ENCODE results near the gene PHIP.
"Not testable (repeated sequence)": the region's sequence is repeated elsewhere in the genome, so short reads cannot be mapped to it uniquely, and the experiment has no call there.

The PHIP gene

DNA sequence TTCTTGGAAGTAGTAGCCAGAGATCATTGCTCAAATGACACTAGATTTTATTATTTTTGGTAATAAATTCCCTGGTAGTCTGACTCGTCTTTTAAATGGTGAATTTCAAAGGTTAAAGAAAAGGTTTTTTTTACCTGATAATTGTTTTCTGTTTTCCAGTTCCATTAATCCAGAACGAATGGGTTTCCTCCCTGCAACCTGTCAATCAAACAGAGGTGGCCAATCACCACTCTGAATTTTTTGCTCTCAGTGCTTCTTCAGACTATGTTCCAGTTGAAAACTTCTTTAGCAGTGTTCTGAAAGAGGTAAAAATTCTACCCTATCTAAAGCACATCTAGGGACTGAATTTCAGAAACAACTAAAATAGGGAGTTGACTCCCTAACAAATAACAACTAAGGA lies 73.8 kb downstream of the PHIP start:
- no peak for DNase-seq

DNA sequence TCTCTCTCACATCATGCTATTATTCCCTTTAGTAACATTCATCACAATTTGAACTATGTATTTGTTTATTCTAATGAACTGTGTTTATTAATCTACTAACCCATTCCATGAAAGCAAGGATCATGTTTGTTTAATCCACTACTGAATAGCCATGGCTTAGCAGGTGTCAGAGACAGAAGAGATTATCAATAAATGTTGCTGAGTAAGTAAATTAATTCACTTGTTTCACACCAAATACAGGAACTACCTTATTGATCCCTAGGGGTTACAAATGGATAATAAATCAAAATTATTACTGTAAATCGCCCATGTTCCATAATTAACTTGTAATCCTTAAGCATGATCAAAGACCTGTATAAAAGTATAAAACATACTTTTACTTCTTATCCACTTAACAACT lies 76.6 kb downstream of the PHIP start:
- no peak for DNase-seq

DNA sequence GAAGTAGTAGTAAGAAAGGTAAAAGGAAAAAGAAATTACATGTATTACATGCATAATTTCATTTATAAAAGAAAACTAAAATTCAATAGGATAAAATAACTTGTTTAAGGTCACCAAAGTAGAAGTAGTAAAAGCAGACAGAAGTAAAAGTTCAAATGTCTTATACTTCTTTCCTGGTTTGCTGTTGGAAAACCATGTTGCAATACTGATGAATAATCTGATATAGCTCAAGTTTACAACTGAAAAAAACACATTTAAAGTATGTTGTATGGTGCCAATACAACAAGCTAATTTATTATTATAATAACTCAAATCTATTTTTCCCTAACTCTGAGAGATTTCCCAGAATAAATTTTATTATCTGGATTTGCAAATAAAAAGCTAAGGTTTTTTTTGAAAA lies 78.3 kb downstream of the PHIP start:
- DNase-seq = no peak

DNA sequence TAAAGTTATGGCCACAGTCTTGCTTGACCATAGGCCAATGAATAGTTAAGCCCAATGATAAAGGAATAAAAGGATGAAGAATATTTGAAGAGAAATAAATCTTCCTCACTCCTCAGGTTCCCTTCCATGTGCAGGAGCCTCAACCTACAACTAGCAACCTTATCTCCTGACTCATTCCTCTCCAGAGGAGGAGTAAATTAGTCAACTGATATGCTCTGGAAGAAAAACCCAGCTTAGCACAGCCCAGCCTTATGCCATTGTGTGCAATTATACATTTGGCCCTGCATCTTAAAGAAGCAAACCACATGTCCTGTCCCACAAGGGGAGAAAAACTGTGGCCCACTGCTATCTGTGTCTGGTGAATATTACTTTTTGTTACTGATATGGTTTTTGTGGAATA lies 82.1 kb downstream of the PHIP start:
- DNase-seq = no peak

DNA sequence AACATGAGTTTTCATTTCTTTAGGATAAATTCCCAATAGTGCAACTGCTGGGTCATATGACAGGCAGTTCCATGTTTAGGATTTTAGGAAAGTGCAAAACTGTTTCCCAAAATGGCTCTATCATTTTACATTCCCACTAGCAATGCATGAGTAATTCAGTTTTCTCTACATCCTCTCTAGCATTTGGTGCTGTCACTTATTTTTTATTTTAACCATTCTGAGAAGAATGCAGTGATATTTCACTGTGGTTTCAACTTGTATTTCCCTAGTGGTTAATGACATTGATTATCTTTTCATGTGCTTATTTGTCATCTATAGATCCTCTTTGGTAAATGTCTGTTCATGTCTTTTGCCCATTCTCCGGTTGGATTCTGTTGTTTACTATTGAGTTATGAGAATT lies 82.7 kb downstream of the PHIP start:
- no peak for DNase-seq

DNA sequence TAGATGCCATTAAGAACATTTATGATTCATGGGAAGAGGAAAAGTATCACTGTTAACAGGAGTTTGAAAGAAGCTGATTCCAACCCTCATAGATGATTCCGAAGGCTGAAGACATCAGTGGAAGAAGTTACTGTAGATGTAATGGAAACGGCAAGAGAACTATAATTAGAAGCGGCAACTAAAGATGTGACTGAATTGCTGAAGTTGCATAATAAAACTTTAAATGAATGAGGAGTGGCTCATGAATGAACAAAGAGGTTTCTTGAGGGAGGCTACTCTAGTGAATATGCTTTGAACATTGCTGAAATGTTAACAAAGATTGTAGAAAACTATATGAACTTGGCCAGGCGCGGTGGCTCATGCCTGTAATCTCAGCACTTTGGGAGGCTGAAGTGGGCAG lies 84.1 kb downstream of the PHIP start:
- no peak for DNase-seq

DNA sequence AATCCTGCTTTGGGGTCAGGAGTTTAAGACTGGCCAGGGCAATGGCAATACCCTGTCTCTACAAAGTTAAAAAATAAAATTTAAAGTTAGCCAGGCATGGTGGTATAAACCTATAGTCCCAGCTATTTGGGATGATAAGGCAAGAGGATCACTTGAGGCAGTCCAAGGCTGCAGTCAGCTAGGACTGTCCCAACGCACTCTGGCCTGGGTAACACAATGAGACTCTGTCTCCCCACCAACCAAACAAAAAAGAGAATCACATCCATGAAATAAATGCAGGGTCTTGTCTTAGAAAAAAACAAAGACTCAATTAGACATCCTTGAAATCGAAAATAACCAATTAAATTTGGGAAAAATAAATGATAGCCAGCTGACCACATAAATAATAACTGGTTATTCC lies 88.9 kb downstream of the PHIP start:
- no peak for DNase-seq

DNA sequence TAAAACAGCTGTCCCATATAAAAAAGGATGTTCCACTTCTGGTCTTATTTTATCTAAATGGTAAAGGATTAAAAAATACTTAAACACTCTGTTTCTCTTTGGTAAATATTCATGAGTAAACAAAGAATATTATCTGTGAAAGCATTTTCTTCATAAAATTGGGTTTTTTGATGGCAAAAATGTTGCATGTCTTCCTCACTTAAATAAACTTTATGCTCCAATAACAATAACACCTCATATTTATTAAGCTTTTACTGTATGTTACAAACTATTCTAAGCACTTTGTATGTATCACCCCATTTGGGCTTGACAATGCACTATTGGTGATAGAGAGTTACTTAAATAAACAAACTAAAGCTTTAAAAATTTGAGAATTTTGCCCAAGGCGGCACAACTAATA lies 91.9 kb downstream of the PHIP start:
- no peak for DNase-seq

DNA sequence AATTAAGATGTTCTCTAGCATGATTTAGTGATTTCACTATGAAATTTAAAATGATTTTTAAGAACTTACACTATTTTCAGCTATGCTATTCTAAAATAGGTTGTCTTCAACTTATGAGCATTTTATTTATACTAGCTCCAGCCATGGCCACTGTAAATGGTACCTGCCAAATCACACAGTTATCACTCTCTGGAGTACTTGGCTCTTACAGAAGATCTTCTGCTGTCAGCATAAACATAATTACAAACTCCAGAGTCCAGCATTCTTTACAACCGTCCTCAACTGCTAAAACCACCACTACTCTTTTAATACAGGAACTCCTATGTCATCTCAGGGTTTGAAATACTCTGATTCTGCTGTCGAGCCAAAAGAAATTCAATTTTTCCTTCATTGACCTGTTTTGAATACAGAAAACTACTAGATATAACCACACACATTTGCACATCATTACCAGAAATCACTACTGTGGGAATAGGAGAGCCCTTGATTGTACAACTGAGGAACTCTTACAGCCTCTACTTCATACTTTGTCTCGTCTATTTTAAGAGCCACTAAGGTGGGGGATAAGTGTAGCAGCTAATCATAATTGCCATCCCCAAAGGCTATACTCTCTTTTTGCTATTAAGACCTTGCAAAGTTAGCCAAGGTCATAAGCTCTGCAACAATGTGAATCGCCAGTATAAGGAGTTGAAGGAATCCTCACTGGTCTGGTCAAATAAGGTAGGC lies 93.7 kb downstream of the PHIP start:
- DNase-seq = no peak

DNA sequence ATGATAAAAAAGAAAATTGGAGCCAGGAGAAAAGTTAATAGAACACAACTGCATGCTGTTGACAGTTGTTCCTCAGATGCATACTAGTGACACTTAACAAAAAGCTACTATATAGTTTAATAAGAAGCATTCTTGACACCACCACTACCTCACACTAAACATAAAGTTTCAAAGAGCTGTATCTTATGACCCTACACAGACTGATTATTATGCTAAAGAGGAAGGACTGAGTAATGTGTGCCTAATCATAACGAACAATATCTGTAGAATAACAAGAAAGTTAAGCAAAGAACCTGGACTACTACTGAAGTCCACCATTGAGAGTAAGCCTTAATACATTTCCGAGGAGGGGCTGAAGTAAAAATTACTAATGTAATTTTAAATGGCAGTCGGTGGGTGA lies 110.9 kb downstream of the PHIP start:
- DNase-seq = no peak

DNA sequence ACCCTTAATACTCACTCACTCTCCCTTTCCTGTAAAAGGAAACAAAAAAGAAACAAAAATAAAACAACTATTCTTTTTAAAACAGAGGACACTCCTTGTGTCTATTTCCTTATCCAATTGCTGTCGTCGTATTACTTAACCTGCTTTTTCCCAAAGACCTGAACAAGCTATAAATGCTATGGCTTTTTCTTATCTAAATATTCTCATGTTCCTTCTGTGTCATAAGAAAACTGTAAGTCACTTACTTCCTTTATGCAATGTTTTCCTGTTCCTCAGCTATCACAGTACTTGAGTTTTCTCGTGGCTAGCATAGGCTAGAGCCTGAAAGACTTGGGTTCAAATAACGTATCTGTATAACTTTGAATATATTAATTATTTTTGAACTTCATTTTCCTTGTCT lies 111.5 kb downstream of the PHIP start:
- DNase-seq = no peak

DNA sequence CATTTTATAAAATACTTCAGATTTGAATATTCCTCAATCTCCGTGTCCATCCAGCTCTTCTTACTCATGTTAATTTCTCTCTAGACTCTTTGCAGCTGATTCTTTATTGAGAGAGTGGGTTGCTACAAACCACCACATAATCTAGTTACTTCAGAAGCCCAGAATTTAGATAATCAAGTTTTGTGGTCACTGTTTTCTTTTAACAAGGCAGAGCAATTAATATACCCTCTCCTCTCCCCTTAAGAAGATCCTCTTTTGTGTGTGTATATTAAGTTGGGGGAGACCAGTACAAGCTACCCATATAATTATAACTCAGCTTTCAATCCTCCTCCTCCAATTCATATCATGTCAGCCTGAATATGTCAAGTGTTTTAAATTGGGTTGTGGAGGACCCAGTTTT lies 115.6 kb downstream of the PHIP start:
- DNase-seq = no peak

DNA sequence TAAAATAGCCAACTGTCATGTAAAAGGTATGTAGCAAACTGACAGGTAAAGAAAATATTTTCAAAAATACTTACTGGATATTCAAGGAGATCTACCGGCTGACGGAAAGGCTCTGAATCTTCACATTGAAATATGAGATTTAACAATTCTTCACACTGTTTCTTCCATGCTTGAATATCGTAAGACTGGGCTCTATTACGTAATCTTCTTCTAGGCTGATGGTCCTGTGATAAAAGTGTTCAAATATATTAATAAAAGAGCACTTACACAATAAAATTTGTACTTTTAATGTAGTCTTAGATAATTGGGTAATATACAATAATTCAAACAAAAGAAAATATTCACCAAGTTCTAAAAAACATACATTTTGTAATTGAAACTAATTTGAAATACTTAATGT lies 123.3 kb downstream of the PHIP start:
- no peak for DNase-seq

DNA sequence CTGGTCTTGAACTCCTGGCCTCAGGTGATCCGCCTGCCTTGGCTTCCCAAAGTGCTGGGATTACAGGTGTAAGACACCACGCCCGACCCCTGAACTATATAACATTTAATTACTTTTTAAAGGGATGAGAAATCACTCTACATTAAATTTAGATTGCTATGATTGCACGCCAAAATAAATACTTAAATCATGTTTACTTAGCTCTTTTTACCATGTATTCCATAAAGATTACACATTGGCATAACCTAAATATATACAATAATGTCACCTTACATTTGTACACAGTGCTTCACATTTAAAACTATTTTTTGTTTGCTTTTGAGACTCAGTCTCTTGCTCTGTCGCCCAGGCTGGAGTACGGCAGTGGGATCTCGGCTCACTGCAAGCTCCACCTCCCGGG lies 124.3 kb downstream of the PHIP start:
- no peak for DNase-seq

DNA sequence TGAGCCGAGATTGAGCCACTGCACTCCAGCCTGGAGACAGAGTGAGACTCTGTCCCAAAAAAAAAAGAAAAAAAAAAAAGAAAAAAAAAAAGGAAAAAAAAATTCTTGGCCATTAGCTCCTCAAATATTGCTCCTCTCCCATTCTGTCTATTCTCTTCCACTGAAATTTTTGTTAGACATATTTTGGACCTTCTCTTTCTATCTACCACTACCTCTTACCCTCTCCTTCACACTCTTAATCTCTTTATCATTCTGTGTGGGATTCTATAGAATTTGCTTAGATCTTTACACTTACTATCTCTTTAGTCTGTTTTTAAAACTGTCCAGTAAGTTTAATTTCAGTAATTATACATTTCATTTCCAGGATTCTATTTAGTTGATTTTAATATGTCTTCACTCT lies 125.7 kb downstream of the PHIP start:
- no peak for DNase-seq

DNA sequence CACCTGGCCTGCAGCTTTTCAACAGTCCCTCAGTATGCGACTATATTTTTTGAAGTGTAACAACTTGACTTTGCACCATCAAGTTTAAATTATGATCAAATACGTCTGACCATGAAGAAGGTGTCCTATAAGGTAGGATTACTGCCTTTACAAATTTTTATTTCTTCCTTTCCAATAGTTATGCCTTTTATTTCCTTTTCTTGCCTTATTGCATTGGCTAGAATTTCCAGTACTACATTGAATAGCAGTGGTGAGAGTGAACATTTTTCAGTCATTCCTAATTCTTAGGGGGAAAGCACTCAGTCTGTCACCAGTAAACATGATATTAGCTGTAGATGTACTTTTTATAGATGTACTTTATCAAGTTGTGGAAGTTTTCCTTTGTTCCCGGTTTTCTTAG lies 129.3 kb downstream of the PHIP start:
- no peak for DNase-seq

DNA sequence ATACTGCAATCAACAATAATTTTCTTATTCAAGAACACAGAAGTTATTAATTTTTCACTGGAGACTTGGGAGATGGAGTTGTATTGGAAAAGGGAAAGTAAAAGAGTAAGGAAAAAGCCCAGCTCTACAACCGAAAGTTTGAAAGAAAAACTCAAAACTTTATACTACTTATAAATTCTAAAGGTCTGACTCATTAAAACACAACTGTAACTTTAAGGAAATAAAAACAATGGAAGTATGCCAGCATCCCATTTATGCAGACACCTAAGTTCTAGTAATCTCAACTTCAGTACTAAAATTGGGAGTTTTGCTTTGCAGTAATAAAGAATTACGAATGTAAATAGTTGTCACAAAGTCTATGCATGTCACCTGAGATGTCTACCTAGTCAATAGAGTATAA lies 130.1 kb downstream of the PHIP start:
- DNase-seq = no peak

DNA sequence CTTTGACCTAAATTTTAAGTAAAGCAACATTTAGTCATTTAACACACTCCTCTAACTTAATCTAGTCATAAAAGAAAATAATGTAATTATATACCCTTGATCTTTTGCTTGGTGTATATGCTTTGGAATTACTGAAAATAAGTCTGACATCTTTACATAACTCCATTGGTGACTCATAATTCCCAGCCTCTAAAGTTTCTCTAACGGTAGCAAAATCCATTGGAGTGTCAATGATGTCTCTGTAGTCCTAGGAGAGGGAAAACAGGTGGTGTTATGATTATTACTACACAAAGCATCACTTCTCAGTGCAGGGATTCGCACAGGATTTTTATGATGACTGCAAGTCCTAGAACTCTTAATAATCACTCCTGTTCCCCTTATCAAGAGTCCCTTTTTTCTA lies 130.5 kb downstream of the PHIP start:
- DNase-seq = no peak

DNA sequence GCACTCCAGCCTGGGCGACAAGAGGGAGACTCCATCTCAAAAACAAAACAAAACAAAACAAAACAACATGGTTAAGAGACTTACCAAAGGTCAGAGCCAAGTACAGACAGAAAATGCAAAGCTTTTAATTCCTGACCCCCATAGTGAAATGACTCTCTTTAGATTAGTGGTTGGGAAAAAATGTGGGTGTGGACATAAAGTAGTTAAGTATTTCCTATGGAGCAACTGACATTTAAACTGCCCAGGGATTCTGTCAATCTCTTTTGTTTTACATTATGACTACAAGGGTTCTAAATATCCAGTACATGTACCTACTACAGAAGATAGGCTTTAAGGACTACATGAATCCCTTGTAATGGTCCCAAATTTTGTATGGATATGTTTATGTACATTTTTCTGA lies 135.6 kb downstream of the PHIP start:
- no peak for DNase-seq

DNA sequence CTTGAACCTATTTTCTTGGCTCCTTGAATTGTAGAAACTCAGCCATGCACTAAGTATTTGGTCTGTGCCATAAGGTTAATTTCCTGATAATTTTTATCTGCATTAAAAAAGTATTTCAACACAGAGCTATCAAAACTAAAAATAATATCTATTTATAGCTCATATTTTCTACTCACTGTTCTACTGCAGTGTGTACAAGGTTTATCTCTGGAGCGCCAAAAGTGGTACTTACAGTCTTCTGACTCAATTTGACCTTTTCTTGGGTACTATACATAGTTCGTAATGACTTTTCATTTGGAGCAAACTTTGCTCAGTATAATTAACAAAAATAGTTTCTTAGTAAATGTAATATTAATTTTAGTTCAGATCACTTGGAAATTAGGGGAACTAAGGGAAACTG lies 141.5 kb downstream of the PHIP start:
- no peak for DNase-seq

DNA sequence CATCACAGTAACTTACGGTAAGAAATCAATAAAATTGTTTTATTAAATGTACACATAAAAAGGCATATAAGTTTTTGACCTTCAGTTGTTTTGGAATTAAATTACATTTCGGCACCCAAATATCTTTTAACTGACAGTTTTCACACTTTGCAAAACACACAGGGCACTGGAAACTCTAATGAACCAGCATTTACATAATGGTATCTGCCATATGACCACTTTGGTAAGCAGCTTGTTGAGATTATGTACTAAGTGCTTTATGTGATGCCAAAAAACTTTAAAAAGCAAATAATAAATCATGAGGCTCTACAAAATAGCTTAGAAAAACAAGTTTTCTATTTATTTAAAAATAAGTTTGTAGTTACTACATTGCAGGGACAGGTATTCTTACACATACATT lies 142.5 kb downstream of the PHIP start:
- no peak for DNase-seq

DNA sequence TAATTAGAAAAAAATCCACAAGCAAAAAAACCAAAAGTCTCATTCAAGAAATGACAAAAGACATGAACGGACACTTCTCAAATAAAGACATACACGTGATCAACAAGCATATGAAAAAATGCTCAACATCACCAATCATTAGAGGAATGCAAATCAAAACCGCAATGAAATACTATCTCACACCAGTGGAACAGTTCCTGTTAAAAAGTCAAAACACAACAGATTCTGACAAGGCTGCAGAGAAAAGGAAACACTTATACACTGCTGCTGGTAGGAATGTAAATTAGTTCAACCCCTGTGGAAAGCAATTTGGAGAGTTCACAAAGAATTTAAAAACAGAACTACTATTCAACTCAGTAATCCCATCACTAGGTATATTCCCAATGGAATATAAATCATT lies 152.7 kb downstream of the PHIP start:
- no peak for DNase-seq

DNA sequence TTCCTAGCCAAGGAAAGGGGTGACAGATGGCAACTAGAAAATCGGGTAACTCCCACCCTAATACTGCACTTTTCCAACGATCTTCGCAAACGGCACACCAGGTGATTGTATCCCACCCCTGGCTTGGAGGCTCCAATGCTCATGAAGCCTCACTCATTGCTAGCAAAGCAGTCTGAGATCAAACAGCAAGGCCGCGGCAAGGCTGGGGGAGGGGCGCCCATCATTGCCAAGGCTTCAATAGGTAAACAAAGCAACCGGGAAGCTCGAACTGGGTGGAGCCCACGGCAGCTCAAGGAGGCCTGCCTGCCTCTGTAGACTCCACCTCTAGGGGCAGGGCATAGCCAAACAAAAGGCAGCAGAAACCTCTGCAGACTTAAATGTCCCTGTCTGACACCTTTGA lies 156.9 kb downstream of the PHIP start:
- DNase-seq = not testable (repeated sequence)

DNA sequence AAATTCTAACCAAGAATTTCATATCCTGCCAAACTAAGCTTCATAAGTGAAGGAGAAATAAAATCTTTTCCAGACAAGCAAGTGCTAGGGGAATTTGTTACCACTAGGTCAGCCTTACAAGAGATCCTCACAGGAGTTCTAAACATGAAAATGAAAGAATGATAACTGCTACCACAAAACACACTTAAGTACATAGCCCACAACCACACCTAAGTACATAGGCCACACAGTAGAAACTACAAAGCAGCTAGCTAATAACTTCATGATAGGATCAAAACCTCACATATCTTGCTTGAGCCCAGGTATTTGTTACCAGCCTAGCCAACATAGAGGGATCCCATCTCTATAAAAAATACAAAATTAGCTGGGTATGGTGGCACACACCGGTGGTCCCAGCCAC lies 160.3 kb downstream of the PHIP start:
- DNase-seq = no peak

DNA sequence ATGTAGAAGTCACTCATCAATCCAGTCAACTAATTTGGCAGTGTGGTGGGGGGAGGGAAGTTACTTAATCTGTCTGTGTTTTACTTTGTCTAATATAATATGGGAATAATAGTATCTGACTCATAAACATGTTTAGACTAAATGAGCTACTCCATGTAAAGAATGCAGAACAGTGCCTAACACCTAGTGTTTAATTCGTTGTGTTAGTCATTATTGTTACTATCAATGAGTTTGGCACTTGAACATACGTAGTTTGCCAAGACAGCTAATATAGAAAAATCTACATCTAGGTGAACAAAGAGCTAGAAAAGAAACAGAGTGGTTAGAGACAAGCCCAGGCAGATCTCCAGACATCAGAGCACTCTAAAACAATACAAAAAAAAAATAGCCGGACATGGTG lies 161.6 kb downstream of the PHIP start:
- no peak for DNase-seq

Data from stimulated activated CD8-positive, alpha-beta memory T cell treated with anti-CD3 and anti-CD28 coated beads, Interleukin-4, amount 100 ng/mL, for 48 hours (primary cell).